HG03196 (cell line): ENCODE measurements around the gene UST.
"Not testable (repeated sequence)": the region's sequence is repeated elsewhere in the genome, so short reads cannot be mapped to it uniquely, and the experiment has no call there.

Experiments used
- ATAC-seq: cut with Tn5 transposase; IDR thresholded peaks from one replicate; pipeline ENCODE4 v1.9.1; 2021; ENCODE audit not compliant: unreplicated experiment

UST gene

GRCh38 chr6:148934961-148935360 lies 188.1 kb downstream of the UST start:
- ATAC-seq = no peak

DNA sequence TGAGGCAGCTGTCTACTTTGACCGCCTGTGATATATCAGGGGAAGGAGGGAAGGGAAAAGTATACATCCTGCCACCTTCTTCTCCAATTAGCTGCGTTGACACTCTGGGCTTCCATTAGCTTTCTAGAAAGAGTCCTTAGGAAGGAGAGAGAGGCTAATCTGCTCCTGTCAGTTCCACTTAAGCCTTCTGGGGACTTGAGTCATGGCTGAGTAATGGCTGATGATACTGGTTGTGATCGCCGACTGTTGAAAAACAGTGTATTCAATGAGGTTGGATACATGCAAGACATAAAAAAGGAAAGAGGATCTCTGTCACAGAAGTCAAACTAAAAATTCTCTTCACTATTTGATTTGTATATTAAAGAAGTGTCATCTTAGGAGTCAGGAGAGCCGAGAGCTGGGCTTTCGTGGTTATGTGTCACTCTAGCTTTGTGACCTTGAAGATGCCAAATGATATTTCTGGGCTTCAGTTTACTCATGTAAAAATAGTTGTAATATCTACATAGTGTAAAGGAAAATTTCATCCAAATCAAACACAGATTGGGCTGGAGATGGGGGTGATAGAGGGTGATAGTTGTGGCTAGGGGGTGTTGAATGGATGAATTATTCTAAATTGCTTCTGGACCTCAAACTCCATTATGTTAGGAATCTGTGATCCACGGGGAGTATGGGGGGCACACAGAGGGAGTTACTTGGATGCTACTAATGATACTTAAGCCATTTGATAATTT lies 189.0 kb downstream of the UST start:
- no peak for ATAC-seq

GRCh38 chr6:148943451-148943850 lies 196.6 kb downstream of the UST start:
- no peak for ATAC-seq

DNA sequence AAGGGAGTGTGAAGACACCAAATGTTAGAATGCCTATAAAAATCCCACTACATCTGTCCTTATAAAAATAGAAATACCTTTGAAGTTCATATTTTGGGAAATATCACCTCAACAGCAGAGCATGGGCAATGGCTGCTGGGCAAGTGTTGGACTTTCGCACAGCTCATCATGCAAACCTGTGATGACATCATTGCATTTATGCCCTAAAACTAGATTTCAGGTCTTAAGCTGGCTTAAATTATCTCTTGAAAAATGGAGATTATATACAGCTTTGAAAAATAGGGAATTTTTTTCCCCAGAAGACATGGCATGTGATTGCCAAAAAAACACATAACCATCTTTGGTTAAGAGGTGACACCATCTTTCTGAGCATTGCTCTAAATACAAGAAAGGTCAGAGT lies 197.8 kb downstream of the UST start:
- no peak for ATAC-seq

DNA sequence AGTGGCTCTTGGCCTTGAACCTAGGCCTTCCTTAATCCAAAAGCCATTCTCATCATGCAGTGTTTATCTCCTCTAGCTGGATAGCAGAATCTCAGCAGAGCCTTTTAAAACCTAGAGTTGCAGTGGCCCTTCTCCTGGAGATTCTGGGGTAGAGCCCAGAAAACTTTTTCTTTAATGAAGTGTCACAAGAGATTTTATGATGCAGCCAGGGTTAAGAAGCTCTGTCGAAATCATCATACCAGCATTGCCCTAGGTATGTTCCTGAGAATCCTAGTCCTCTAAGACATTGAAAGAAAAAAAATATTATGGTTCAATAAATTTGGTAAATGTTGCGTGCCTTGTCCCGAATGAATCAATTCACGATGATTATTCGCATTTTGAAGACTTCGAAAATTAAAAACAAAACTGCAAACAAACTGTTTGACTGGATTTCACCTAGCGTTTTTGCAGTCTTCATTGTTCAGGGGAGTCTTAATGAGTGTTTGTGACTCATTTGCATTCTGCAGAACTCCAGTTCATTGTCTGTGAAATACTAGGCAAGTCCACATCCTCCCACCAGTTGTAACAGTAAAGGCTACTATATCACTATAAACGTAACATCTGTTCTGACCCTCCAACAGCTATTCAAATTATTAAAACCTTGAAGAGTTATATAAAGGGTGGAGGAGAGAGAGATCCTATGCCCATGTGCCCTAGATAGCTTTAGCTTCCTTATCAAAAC lies 198.6 kb downstream of the UST start:
- no peak for ATAC-seq

- ATAC-seq = no peak
These were observed 201.0 kb downstream of the UST start for GRCh38 chr6:148947621-148948444.

- ATAC-seq = no peak
These were observed 204.8 kb downstream of the UST start for GRCh38 chr6:148951662-148952061.

DNA sequence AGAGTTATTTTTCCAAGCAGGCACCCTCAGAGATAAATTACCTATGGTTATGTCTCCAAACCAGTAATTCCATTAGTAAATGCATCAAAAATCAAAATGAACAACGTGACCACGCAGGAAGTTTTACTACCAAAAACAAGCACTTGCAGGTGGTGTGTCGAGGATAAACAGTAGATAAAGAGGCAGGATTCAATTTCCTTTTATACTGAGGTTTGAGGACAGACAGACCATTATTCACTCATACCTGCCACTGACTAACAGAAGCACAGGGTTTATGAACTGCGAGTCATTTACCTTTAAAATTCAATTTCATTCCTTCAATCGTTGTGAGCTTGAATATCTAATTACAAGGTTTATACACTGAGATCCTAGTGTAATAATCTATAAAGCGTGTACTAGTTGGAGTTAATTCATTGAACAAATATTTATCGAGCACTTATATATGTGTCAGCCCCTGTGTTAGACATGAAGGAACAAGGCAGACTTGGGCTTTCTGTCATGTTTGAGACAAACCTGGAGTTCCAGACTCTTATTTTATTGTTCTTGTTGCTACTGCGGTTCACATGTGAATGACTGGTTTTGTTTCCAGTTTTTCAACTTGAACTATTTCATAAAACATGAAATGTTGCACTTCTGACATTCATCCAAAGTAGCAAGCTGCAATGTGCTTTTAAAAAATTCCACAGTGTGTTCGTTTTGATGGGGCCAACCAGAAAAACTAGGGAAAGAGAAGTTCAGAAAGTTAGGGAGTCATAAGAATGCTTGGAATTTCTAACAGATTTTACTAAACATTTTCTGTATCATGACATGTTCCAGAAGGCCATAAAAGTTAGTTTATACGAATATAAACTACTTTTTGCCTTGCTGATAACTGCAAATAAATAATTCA lies 205.6 kb downstream of the UST start:
- ATAC-seq = no peak

DNA sequence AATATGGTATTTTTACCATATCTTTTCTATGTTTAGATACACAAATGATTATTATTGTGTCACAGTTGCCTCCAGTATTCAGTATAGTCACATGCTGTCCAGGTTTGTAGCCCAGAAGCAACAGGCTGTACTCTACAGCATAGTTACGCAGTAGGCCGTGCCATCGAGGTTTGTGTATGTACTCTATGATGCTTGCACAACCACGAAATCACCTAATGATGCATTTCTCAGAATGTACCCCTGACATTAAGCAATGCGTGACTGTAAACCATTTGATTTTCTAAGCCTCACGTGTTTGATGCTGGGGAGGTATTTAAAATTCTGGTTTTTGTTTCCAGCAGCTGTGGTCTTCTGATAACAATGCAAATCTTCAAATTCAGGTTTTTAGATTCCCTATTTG lies 207.6 kb downstream of the UST start:
- no peak for ATAC-seq

DNA sequence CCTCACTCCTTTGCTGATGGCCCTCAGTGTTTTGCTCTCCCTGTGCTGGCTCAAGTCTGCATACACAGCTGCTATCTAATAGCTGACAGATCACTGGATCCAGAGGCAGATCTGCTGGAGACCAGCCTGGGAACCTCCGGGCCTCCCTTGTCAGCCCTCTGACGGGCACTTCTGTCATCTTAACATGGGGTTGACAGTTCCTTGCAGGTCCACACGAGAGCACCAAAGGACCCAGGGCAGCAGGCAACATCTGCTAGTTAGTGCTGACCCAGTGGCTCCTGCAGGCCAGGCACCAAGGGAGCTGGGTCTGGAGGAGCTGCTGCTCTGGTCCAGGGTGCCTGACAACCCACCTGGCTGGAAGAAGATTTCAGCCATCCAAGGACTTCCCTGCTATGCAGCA lies 208.1 kb downstream of the UST start:
- no peak for ATAC-seq

DNA sequence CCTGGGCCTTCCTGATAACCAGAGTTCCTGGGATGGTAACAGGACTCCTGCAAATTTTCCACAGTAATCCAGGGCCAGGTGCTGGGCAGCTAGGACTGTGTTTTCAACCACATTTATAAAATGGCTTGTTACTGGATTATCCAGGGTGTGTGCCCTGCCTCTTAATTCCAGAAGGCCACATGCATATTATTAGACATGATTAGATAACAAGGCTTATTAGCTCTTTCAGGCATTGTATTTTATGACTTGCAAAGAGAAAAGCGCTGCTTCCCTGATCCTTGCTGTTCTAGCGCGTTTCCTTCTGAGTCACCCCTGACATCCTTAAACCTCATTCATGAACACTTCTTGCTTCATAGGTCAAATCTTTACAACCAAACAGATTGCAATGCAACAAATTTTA lies 208.6 kb downstream of the UST start:
- no peak for ATAC-seq

GRCh38 chr6:148956163-148956562 lies 209.3 kb downstream of the UST start:
- ATAC-seq = not testable (repeated sequence)

- ATAC-seq = no peak
These were observed 210.9 kb downstream of the UST start for GRCh38 chr6:148957752-148958151.

DNA sequence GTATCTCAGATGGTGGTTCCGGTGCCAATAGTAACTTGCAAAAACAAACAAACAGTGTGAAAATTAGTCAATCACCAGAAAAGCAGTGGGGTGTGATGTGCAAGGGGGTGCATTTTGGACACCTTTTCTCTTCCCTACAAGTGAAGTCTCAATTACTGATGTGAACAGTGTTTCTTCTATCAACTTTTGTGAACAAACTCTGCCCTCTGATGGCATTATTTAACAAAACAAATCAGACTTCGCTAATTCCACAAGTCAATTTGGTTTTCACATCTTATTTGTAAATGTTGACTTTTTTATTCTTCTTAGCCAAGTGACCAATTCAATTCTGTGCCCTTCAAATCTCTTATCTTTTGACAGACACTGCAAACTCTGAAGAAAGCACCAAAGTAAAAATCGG lies 212.2 kb downstream of the UST start:
- ATAC-seq = no peak

- no peak for ATAC-seq
These were observed 212.7 kb downstream of the UST start for GRCh38 chr6:148959501-148959900.

- ATAC-seq = no peak
These were observed 216.2 kb downstream of the UST start for GRCh38 chr6:148962854-148963515.

GRCh38 chr6:148963738-148964137 lies 216.9 kb downstream of the UST start:
- ATAC-seq = no peak

- ATAC-seq = no peak
These were observed 217.6 kb downstream of the UST start for GRCh38 chr6:148964467-148964866.

DNA sequence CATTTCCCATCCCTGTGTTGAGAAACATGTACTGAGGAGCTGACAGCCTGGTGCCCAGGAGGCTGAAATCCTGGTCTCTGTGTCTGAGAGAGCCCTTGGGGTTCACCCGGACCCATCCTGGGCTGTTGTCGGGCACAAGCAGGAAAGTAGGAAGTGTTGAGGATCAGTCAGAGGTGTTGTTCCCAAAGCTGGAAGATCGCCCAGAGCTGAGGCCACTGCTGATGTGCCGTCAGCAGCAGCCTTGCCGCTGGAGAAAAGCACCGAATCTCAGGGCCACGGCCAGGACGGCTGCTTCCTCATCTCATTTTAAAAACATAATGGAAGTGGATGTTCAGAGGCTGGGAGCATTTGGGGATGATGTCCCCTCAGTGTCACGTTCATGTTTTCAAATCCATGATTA lies 218.5 kb downstream of the UST start:
- no peak for ATAC-seq

DNA sequence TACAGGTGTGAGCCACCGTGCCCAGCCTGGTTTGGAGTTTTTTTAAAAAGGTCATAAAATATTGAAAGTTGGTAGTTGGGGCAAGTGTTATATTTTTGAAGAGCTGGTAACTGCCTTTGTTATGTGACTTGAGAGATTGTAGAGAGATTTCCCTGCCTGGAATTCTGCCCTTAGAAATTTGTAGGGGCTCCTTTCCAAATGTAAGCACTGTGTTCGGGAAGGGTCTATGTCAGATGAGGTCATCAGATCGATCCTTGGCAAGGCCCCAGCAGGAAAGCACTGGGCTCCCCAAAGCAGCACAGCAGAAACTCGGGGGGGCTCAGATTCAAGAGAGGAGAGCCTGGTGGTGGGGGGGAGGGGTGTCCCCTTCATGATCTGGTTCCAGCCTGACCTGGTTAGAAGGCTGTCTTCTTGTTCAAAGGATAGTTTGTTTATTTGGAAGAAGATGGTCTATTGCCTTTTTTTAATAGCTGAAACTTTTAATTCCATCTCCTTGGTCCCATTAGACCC lies 220.2 kb downstream of the UST start:
- no peak for ATAC-seq
